Measurements from ENCODE around the gene PPM1H.

The PPM1H gene

GRCh38 chr12:62801796-62802195, 133.2 kb downstream of the PPM1H start:
- no peaks in the 10 kb centered on the region for H3K36me3 ChIP-seq (ENCODE audit: control insufficient read depth, insufficient read depth, low read length)
- H3K23ac ChIP-seq (ENCODE audit: low read length): no peak overlapping the region
- H3K4me3 ChIP-seq (ENCODE audit: low read length): no peak overlapping the region
- H3K27ac ChIP-seq (ENCODE audit: low read depth, low read length): no peak overlapping the region
- no peak overlapping the region for H3K4ac ChIP-seq (ENCODE audit: low read depth, low read length)
- peaks cover 2% of the 10 kb centered on the region for H3K4me1 ChIP-seq (ENCODE audit: control insufficient read depth, low read depth, low read length)
- H3K4me2 ChIP-seq (ENCODE audit: low read length): no peak overlapping the region
- H3K79me2 ChIP-seq (ENCODE audit: control insufficient read depth, insufficient read depth, low read length): no peaks in the 10 kb centered on the region
- WGBS (ENCODE audit: extremely low coverage, insufficient coverage, low lambda C conversion rate): no CpG with 5 or more reads among the region's 28 CpGs
- no peaks in the 10 kb centered on the region for H3K27me3 ChIP-seq (ENCODE audit: insufficient read depth, low read length, poor library complexity)
- H3K79me1 ChIP-seq (ENCODE audit: low read length): no peaks in the 10 kb centered on the region
- no peak overlapping the region for H2BK120ac ChIP-seq (ENCODE audit: low read depth, low read length)
- H4K5ac ChIP-seq (ENCODE audit: low read length): no peak overlapping the region
- DNase-seq: no peak
- no peak overlapping the region for H4K8ac ChIP-seq (ENCODE audit: low read depth, low read length)
- no peak overlapping the region for H2BK5ac ChIP-seq (ENCODE audit: low read length)
- no peak overlapping the region for H3K18ac ChIP-seq (ENCODE audit: low read length)
- H2AK5ac ChIP-seq (ENCODE audit: low read length): no peak overlapping the region
- H2BK15ac ChIP-seq (replicated peaks; ENCODE audit: low read depth): no peak overlapping the region
- no peak overlapping the region for H3K56ac ChIP-seq (ENCODE audit: low read length)
- no peak overlapping the region for H3K9ac ChIP-seq (ENCODE audit: low read length)

DNA sequence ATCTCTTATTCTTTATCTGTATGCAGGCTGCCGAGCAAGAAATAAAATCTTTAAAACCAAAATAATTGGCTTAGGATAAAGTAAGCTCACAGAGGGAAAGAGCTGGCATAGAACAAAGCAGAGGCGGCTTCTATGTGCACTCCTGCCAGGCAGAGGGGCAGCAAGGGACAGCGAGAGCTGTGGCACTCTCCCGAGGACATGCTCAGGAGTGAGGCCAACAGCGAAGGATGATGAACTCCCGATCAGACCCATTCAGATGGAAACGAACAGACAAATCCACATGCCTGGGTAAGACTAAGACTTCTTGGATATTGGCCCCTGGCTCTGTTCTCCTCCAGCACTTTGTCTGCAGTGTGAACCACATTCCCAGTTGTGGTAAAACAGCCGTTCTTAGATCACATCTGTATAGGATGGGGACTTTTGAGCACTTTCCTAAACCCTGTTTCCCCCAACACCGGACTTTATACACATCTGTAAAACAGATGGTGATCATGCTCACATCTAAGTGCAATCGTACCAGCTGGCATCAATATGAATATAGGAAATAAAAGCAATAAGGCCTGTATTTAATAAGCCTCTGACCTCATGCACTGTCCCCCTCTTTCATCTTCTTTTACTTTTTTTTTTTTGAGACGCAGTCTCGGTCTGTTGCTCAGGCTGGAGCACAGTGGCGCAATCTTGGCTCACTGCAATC, 134.1 kb downstream of the PPM1H start:
- Histone ChIP-seq H3K9ac (ENCODE audit: low read length) (no peak overlapping the region), H3K27me3 (ENCODE audit: insufficient read depth, low read length, poor library complexity) (no peaks in the 10 kb centered on the region), H3K23ac (ENCODE audit: low read length) (no peak overlapping the region), H3K18ac (ENCODE audit: low read length) (no peak overlapping the region), H3K56ac (ENCODE audit: low read length) (no peak overlapping the region), H3K4me3 (ENCODE audit: low read length) (no peak overlapping the region), H3K4me2 (ENCODE audit: low read length) (no peak overlapping the region), H2BK120ac (ENCODE audit: low read depth, low read length) (no peak overlapping the region), H3K4me1 (ENCODE audit: control insufficient read depth, low read depth, low read length) (peaks cover 2% of the 10 kb centered on the region), H2AK5ac (ENCODE audit: low read length) (no peak overlapping the region), H3K27ac (ENCODE audit: low read depth, low read length) (no peak overlapping the region), H3K79me2 (ENCODE audit: control insufficient read depth, insufficient read depth, low read length) (no peaks in the 10 kb centered on the region), H2BK5ac (ENCODE audit: low read length) (no peak overlapping the region), H4K5ac (ENCODE audit: low read length) (no peak overlapping the region), H2BK15ac (replicated peaks; ENCODE audit: low read depth) (no peak overlapping the region), H3K36me3 (ENCODE audit: control insufficient read depth, insufficient read depth, low read length) (no peaks in the 10 kb centered on the region), H4K8ac (ENCODE audit: low read depth, low read length) (no peak overlapping the region), H3K79me1 (ENCODE audit: low read length) (no peaks in the 10 kb centered on the region), H3K4ac (ENCODE audit: low read depth, low read length) (no peak overlapping the region)
- no CpG with 5 or more reads among the region's 13 CpGs for WGBS (ENCODE audit: extremely low coverage, insufficient coverage, low lambda C conversion rate)
- DNase-seq: no peak

DNA sequence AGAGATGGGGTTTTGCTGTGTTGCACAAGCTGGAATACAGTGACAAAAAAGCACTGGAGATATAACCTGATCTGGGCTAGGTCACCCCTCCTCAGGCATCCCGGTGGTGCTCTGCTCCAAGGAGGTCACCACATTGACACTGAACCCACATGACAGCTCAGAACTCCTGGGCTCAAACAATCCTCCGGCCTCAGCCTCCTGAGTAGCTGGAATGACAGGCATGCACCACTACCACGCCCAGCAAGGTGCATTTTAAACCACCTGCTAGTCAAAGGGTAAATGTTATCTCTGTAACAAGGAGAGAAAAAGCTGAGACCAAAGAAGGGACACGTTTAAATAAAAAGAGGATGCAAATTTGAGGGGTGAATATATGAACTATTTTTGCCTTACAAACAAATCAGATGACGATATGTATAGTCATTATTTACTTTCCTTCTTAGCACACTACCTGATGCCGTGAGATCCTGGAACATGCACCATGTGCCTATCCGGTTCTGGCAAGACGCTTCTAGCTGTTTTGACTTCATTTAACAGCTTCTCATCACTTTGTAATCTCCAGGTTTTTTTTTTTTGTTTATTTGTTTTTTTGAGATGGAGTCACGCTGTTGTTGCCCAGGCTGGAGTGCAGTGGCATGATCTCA, 135.1 kb downstream of the PPM1H start:
- Histone ChIP-seq H4K5ac (ENCODE audit: low read length) (no peak overlapping the region), H2BK120ac (ENCODE audit: low read depth, low read length) (no peak overlapping the region), H3K4me3 (ENCODE audit: low read length) (no peak overlapping the region), H3K36me3 (ENCODE audit: control insufficient read depth, insufficient read depth, low read length) (no peaks in the 10 kb centered on the region), H2AK5ac (ENCODE audit: low read length) (no peak overlapping the region), H3K27me3 (ENCODE audit: insufficient read depth, low read length, poor library complexity) (no peaks in the 10 kb centered on the region), H3K18ac (ENCODE audit: low read length) (no peak overlapping the region), H3K9ac (ENCODE audit: low read length) (no peak overlapping the region), H2BK15ac (replicated peaks; ENCODE audit: low read depth) (no peak overlapping the region), H4K8ac (ENCODE audit: low read depth, low read length) (no peak overlapping the region), H3K56ac (ENCODE audit: low read length) (no peak overlapping the region), H3K27ac (ENCODE audit: low read depth, low read length) (no peak overlapping the region), H3K4ac (ENCODE audit: low read depth, low read length) (no peak overlapping the region), H3K79me1 (ENCODE audit: low read length) (no peaks in the 10 kb centered on the region), H3K4me1 (ENCODE audit: control insufficient read depth, low read depth, low read length) (peaks cover 2% of the 10 kb centered on the region), H3K23ac (ENCODE audit: low read length) (no peak overlapping the region), H3K79me2 (ENCODE audit: control insufficient read depth, insufficient read depth, low read length) (no peaks in the 10 kb centered on the region), H2BK5ac (ENCODE audit: low read length) (no peak overlapping the region), H3K4me2 (ENCODE audit: low read length) (no peak overlapping the region)
- no CpG with 5 or more reads among the region's 9 CpGs for WGBS (ENCODE audit: extremely low coverage, insufficient coverage, low lambda C conversion rate)
- DNase-seq: peak; percentile 75

DNA sequence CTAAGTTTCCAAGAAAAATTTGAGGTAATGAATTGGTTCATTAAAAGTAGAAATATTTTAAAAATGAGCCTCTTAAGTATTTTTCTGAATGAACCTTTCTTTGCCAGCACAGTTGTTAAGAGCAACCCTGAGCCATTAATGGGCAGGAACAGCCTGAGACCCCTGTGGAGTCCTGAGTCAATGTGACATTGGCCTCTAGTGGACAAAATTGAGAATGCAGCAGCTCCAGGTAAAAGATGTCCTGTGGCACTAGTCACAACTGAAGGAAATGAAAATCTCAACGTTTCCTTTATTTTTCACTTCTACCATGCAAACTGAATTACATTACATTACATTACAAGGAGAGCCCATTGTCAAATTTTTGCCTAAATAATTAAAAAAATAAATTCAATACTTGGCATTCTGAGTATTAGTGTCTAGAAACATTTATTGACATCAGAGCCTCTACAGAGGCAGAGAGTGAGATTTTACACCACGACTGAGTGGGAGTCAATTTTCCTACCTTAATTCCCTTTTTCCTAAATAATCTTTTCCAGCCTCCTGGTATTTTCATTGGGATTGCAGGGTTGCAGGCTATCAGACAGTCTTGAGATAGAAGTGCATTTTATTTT, 135.7 kb downstream of the PPM1H start:
- WGBS (ENCODE audit: extremely low coverage, insufficient coverage, low lambda C conversion rate): no CpG with 5 or more reads among the region's 2 CpGs
- Histone ChIP-seq H3K56ac (ENCODE audit: low read length) (no peak overlapping the region), H2BK120ac (ENCODE audit: low read depth, low read length) (no peak overlapping the region), H3K79me1 (ENCODE audit: low read length) (no peaks in the 10 kb centered on the region), H3K36me3 (ENCODE audit: control insufficient read depth, insufficient read depth, low read length) (no peaks in the 10 kb centered on the region), H3K4me3 (ENCODE audit: low read length) (no peak overlapping the region), H2BK15ac (replicated peaks; ENCODE audit: low read depth) (no peak overlapping the region), H3K4me1 (ENCODE audit: control insufficient read depth, low read depth, low read length) (peaks cover 2% of the 10 kb centered on the region), H3K27ac (ENCODE audit: low read depth, low read length) (no peak overlapping the region), H3K4ac (ENCODE audit: low read depth, low read length) (no peak overlapping the region), H3K79me2 (ENCODE audit: control insufficient read depth, insufficient read depth, low read length) (no peaks in the 10 kb centered on the region), H3K4me2 (ENCODE audit: low read length) (no peak overlapping the region), H2BK5ac (ENCODE audit: low read length) (no peak overlapping the region), H4K5ac (ENCODE audit: low read length) (no peak overlapping the region), H3K9ac (ENCODE audit: low read length) (no peak overlapping the region), H2AK5ac (ENCODE audit: low read length) (no peak overlapping the region), H4K8ac (ENCODE audit: low read depth, low read length) (no peak overlapping the region), H3K27me3 (ENCODE audit: insufficient read depth, low read length, poor library complexity) (no peaks in the 10 kb centered on the region), H3K23ac (ENCODE audit: low read length) (no peak overlapping the region), H3K18ac (ENCODE audit: low read length) (no peak overlapping the region)
- DNase-seq: peak; percentile 93

- H2AK5ac ChIP-seq (ENCODE audit: low read length): no peak overlapping the region
- no peak overlapping the region for H3K4me2 ChIP-seq (ENCODE audit: low read length)
- no peaks in the 10 kb centered on the region for H3K79me2 ChIP-seq (ENCODE audit: control insufficient read depth, insufficient read depth, low read length)
- peak overlapping the region; percentile 59 for H3K56ac ChIP-seq (ENCODE audit: low read length)
- H3K27ac ChIP-seq (ENCODE audit: low read depth, low read length): peak overlapping the region; percentile 15
- H3K27me3 ChIP-seq (ENCODE audit: insufficient read depth, low read length, poor library complexity): no peaks in the 10 kb centered on the region
- no peak overlapping the region for H4K8ac ChIP-seq (ENCODE audit: low read depth, low read length)
- no peaks in the 10 kb centered on the region for H3K36me3 ChIP-seq (ENCODE audit: control insufficient read depth, insufficient read depth, low read length)
- DNase-seq: no peak
- WGBS (ENCODE audit: extremely low coverage, insufficient coverage, low lambda C conversion rate): no CpG with 5 or more reads among the region's 1 CpG
- H3K9ac ChIP-seq (ENCODE audit: low read length): peak overlapping the region; percentile 31
- H3K4me1 ChIP-seq (ENCODE audit: control insufficient read depth, low read depth, low read length): peaks cover 2% of the 10 kb centered on the region
- H2BK120ac ChIP-seq (ENCODE audit: low read depth, low read length): no peak overlapping the region
- H3K18ac ChIP-seq (ENCODE audit: low read length): peak overlapping the region; percentile 95
- no peak overlapping the region for H3K4me3 ChIP-seq (ENCODE audit: low read length)
- no peak overlapping the region for H2BK15ac ChIP-seq (replicated peaks; ENCODE audit: low read depth)
- H3K4ac ChIP-seq (ENCODE audit: low read depth, low read length): no peak overlapping the region
- H3K23ac ChIP-seq (ENCODE audit: low read length): no peak overlapping the region
- H3K79me1 ChIP-seq (ENCODE audit: low read length): peaks cover 3% of the 10 kb centered on the region
- H4K5ac ChIP-seq (ENCODE audit: low read length): no peak overlapping the region
- peak overlapping the region; percentile 55 for H2BK5ac ChIP-seq (ENCODE audit: low read length)
Measured at GRCh38 chr12:62794218-62794583, 140.7 kb downstream of the PPM1H start.
